HepG2 (cell line): Measurements from ENCODE around the gene NUP214. TPM values are rescaled to one million over a fixed set of nuclear protein-coding genes. Genes with fewer than 3 reads are reported as not detected.

Source experiments
- PAWR ChIP-seq: sonication (generic); formaldehyde crosslinking; IDR thresholded peaks from 2 replicates; pipeline ENCODE4 v1.4.0; 2020; ENCODE audit warnings: missing genetic modification reagents, mild to moderate bottlenecking, borderline replicate concordance
- ZBTB40 ChIP-seq, 2 experiments: fragments of 450-650 bp in 1 of 2; sonication (generic) in 1 of 2; formaldehyde crosslinking in 1 of 2; IDR thresholded peaks; 2 replicates each; pipeline versions ENCODE4 v1.6.1 to v1.8.0; 2016 to 2022; ENCODE audit warnings: antibody characterized with exemption in 1 of 2, mild to moderate bottlenecking in 1 of 2, missing genetic modification reagents in 1 of 2
- ZNF121 ChIP-seq: sonication (generic); formaldehyde crosslinking; IDR thresholded peaks from 2 replicates; pipeline ENCODE4 v1.5.0; 2020; ENCODE audit warnings: mild to moderate bottlenecking, missing genetic modification reagents
- ZNF749 ChIP-seq: sonication (generic); formaldehyde crosslinking; IDR thresholded peaks from 2 replicates; pipeline ENCODE4 v1.8.0; 2022; ENCODE audit warnings: mild to moderate bottlenecking, missing genetic modification reagents, moderate library complexity, borderline replicate concordance
- polyA plus RNA-seq, 8 experiments: library from polyadenylated mRNA; depleted of rRNA in 3 of 8; stranded (reverse) in 7 of 8; unstranded in 1 of 8; fragments of >200 nt; fragmentation: Illumina TruSeq in 4 of 8; extraction: Trizol in 4 of 8; gene quantifications; 2 replicates each; pipeline versions ENCODE4 v1.2.1 to v1.2.3, GENCODE V29; 2011 to 2016; ENCODE audit warnings: low read depth in 4 of 8, missing spikeins in 1 of 8, mixed read lengths in 1 of 8; ENCODE audit not compliant: insufficient read depth in 1 of 8
- total RNA-seq, 5 experiments: library from RNA; depleted of rRNA; stranded (reverse); fragments of >200 nt; fragmentation: Illumina TruSeq; extraction: Trizol; gene quantifications; 2 replicates each; pipeline ENCODE4 v1.2.3, GENCODE V29; 2016; ENCODE audit warnings: low read depth in 1 of 5

Gene NUP214
- total and polyA plus RNA-seq, 2 of the 13 experiments (the other 11 are each of a cell fraction or from before 2014, with no cell fraction given) = 8.4 to 16.0 TPM

GRCh38 chr9:131197160-131197911 lies 72.0 kb downstream of the NUP214 start (continued):
- TF ChIP-seq ZBTB40 (IDR thresholded peaks at IDR 0.05) = no peak
- TF ChIP-seq ZBTB40 (CRISPR knock-in tag; IDR thresholded peaks at IDR 0.05) = no peak
- TF ChIP-seq PAWR (CRISPR knock-in tag) = no peak
- TF ChIP-seq ZNF121 (CRISPR knock-in tag) = no peak
- no peak for TF ChIP-seq ZNF749 (CRISPR knock-in tag)
